ENCODE results near the gene POLR1B. TPM values are rescaled to one million over a fixed set of nuclear protein-coding genes. Genes with fewer than 3 reads are reported as not detected.
"Not testable (repeated sequence)": the region's sequence is repeated elsewhere in the genome, so short reads cannot be mapped to it uniquely, and the experiment has no call there.

POLR1B gene
- total RNA-seq, 2 donors from 2014 or later, result 5.7 to 6.8 TPM

DNA sequence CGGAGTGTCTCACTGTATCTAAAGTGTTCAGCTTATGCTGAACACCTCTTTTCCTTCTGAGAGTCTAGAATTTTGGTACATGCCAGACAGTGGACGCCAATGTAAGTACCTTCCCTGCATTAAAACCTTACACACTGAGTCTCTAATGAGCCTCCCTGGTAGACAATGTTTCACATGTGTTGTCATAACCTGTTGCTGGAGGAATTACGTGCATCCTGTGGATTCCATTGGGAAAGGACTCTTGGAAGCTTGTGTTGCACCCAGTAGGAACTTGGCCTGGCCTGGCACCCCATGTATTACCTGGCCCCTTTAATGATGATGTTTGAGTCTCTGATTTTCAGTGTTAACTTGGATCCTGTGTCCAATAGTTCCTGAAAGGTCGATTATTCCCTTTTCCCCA, 62.7 kb downstream of the POLR1B start:
- H3K9me3 ChIP-seq, result no peaks in the 10 kb centered on the region
- no peaks in the 10 kb centered on the region for H3K36me3 ChIP-seq
- TF ChIP-seq, protein P1, sequence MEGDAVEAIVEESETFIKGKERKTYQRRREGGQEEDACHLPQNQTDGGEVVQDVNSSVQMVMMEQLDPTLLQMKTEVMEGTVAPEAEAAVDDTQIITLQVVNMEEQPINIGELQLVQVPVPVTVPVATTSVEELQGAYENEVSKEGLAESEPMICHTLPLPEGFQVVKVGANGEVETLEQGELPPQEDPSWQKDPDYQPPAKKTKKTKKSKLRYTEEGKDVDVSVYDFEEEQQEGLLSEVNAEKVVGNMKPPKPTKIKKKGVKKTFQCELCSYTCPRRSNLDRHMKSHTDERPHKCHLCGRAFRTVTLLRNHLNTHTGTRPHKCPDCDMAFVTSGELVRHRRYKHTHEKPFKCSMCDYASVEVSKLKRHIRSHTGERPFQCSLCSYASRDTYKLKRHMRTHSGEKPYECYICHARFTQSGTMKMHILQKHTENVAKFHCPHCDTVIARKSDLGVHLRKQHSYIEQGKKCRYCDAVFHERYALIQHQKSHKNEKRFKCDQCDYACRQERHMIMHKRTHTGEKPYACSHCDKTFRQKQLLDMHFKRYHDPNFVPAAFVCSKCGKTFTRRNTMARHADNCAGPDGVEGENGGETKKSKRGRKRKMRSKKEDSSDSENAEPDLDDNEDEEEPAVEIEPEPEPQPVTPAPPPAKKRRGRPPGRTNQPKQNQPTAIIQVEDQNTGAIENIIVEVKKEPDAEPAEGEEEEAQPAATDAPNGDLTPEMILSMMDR (IDR thresholded peaks at IDR 0.05), result no peak
- no peak overlapping the region for H3K4me3 ChIP-seq
- no peak for DNase-seq (ENCODE audit: low spot score)
- peaks cover 0 to 2% of the 10 kb centered on the region in 2 donors for H3K4me1 ChIP-seq
- no peaks in the 10 kb centered on the region for H3K27me3 ChIP-seq
- no peak overlapping the region for H3K27ac ChIP-seq

- TF ChIP-seq, protein P1 (IDR thresholded peaks at IDR 0.05), result no peak
- no peak for DNase-seq (ENCODE audit: low spot score)
These were observed 63.7 kb downstream of the POLR1B start for GRCh38 chr2:112605926-112606325.

DNA sequence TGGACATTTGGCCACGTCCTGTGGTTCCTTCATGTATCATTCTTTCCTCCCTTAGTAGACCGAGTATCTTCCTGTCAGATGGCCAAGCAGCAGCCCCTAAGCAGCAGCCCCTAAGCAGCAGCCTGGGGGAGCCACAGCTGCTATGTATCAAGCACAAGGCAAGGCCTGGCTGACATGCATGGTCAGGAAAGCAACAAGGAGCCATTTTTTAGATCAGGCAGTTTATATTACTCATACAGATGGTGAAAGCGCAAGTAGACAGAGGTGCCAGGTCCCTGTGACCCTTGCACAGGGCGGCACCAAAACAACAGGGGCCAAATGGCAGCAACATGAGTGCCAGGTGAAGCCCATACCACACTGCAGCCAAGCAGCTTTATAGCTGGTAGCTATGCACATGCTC, 64.3 kb downstream of the POLR1B start:
- no peak for DNase-seq (ENCODE audit: low spot score)
- H3K27me3 ChIP-seq, result no peaks in the 10 kb centered on the region

More at GRCh38 chr2:112605926-112606325, 63.7 kb downstream of the POLR1B start:
- Histone ChIP-seq H3K4me3 (no peak overlapping the region), H3K4me1 (no peaks in the 10 kb centered on the region), H3K36me3 (no peaks in the 10 kb centered on the region), H3K27me3 (no peaks in the 10 kb centered on the region), H3K27ac (no peak overlapping the region), H3K9me3 (no peaks in the 10 kb centered on the region)

GRCh38 chr2:112607680-112608438, 65.6 kb downstream of the POLR1B start:
- TF ChIP-seq, protein P1 (IDR thresholded peaks at IDR 0.05), result no peak
- H3K27ac ChIP-seq, result no peak overlapping the region
- H3K36me3 ChIP-seq, result no peaks in the 10 kb centered on the region
- H3K9me3 ChIP-seq, result no peaks in the 10 kb centered on the region
- H3K27me3 ChIP-seq, result no peaks in the 10 kb centered on the region
- no peaks in the 10 kb centered on the region for H3K4me1 ChIP-seq
- no peak overlapping the region for H3K4me3 ChIP-seq
- no peak for DNase-seq (ENCODE audit: low spot score)

More for the DNA sequence above, 64.3 kb downstream of the POLR1B start:
- H3K36me3 ChIP-seq, result no peaks in the 10 kb centered on the region
- TF ChIP-seq, protein P1 (IDR thresholded peaks at IDR 0.05), result no peak
- no peak overlapping the region for H3K4me3 ChIP-seq
- H3K9me3 ChIP-seq, result no peaks in the 10 kb centered on the region
- no peaks in the 10 kb centered on the region for H3K4me1 ChIP-seq
- H3K27ac ChIP-seq, result no peak overlapping the region

DNA sequence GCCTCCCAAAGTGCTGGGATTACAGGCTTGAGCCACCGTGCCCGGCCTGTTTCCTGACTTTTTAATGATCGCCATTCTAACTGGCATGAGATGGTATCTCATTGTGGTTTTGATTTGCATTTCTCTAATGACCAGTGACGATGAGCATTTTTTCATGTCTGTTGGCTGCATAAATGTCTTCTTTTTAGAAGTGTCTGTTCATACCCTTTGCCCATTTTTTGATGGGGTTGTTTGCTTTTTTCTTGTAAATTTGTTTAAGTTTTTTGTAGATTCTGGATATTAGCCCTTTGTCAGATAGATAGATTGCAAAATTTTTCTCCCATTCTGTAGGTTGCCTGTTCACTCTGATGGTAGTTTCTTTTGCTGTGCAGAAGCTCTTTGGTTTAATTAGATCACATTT, 67.1 kb downstream of the POLR1B start:
- not testable (repeated sequence) for H3K27ac ChIP-seq; H3K9me3 ChIP-seq; H3K36me3 ChIP-seq; H3K4me3 ChIP-seq; DNase-seq (ENCODE audit: low spot score); H3K4me1 ChIP-seq; H3K27me3 ChIP-seq

- DNase-seq (ENCODE audit: low spot score), result not testable (repeated sequence)
These were observed 70.0 kb downstream of the POLR1B start for GRCh38 chr2:112612283-112612682.

More at GRCh38 chr2:112612283-112612682, 70.0 kb downstream of the POLR1B start:
- H3K27me3 ChIP-seq, H3K36me3 ChIP-seq, H3K27ac ChIP-seq, H3K9me3 ChIP-seq, H3K4me1 ChIP-seq, H3K4me3 ChIP-seq: not testable (repeated sequence)
